NCI-H1105 treated with DMSO at 0.1 percent for 48 hours (cell line): ENCODE measurements around the gene KPNB1.
A peak's percentile ranks its signal among the peaks of the same experiment; 100 is the strongest.

ENCODE experiments used
- DNase-seq: peaks from one replicate; lab custom pipeline; 2025; lab: John Stamatoyannopoulos, UW

KPNB1 gene

GRCh38 chr17:47649153-47649971, at the start of gene KPNB1:
KPNB1 (plus strand) TSS chr17:47649919; CDS start chr17:47650245, 326 bp downstream.
- DNase-seq: peak; percentile 98

GRCh38 chr17:47603830-47604597, 45.7 kb upstream of the KPNB1 start:
- DNase-seq: peak; percentile 40

GRCh38 chr17:47604598-47604927, 45.2 kb upstream of the KPNB1 start:
- peak; percentile 84 for DNase-seq

- no peak for DNase-seq
Observed at GRCh38 chr17:47605011-47605410, 44.7 kb upstream of the KPNB1 start.

GRCh38 chr17:47607481-47607880, 42.2 kb upstream of the KPNB1 start:
- no peak for DNase-seq

GRCh38 chr17:47611372-47612350, 38.1 kb upstream of the KPNB1 start:
- DNase-seq: no peak

- peak; percentile 48 for DNase-seq
Observed at GRCh38 chr17:47615766-47616424, 33.8 kb upstream of the KPNB1 start.

GRCh38 chr17:47618410-47618809, 31.3 kb upstream of the KPNB1 start:
- no peak for DNase-seq

GRCh38 chr17:47620503-47621245, 29.0 kb upstream of the KPNB1 start:
- no peak for DNase-seq

- no peak for DNase-seq
Observed at GRCh38 chr17:47621293-47622179, 28.2 kb upstream of the KPNB1 start.

- DNase-seq: no peak
Observed at GRCh38 chr17:47622180-47622549, 27.6 kb upstream of the KPNB1 start.

GRCh38 chr17:47624727-47625068, 25.0 kb upstream of the KPNB1 start:
- DNase-seq: no peak

GRCh38 chr17:47628014-47628566, 21.6 kb upstream of the KPNB1 start:
- DNase-seq: no peak

- DNase-seq: no peak
Observed at GRCh38 chr17:47629826-47630225, 19.9 kb upstream of the KPNB1 start.

GRCh38 chr17:47630614-47631013, 19.1 kb upstream of the KPNB1 start:
- no peak for DNase-seq

GRCh38 chr17:47632991-47633390, 16.7 kb upstream of the KPNB1 start:
- no peak for DNase-seq

- no peak for DNase-seq
Observed at GRCh38 chr17:47633996-47634395, 15.7 kb upstream of the KPNB1 start.

- DNase-seq: no peak
Observed at GRCh38 chr17:47634870-47635269, 14.8 kb upstream of the KPNB1 start.

GRCh38 chr17:47635734-47636133, 14.0 kb upstream of the KPNB1 start:
- DNase-seq: no peak
